ACHN (cell line): ENCODE data around the gene C10orf53.

Experiments used
- DNase-seq: peaks from one replicate; pipeline ENCODE4 v3.0.0-alpha.2; 2015
- in situ Hi-C: cut with HindIII; loops from 2 replicates; pipeline ENCODE4 v1.10.0; 2017; ENCODE audit warnings: low sequenced_read_pairs, low pct_ligation_motif_present, low pct_unique_long_range_greater_than_20kb

Gene C10orf53, protein sequence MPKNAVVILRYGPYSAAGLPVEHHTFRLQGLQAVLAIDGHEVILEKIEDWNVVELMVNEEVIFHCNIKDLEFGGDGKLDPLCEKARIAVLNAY

DNA sequence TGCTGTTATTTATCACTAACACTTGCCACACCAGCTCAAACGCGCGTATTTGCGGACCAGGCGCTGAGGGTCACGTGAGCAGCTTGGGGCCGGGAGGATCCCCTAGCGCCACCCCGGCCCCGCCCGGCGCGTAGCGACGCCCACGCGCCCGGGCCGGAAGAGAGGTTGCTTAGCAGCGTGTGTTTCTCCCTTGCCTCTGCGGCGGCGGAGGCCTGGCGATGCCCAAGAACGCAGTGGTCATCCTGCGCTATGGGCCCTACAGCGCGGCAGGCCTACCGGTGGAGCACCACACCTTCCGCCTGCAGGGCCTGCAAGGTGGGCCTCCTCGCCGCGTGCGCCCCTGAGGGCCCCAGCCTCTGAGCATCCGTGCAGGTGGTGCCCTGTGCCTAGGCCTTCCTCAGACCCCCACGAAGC is at the start of gene C10orf53:
C10orf53 (plus strand) TSS at position 172 of the 414 bp plus-strand sequence; CDS start at position 219, 47 bp downstream.
- in situ Hi-C loops: no loop called here
- DNase-seq: peak; percentile 59

DNA sequence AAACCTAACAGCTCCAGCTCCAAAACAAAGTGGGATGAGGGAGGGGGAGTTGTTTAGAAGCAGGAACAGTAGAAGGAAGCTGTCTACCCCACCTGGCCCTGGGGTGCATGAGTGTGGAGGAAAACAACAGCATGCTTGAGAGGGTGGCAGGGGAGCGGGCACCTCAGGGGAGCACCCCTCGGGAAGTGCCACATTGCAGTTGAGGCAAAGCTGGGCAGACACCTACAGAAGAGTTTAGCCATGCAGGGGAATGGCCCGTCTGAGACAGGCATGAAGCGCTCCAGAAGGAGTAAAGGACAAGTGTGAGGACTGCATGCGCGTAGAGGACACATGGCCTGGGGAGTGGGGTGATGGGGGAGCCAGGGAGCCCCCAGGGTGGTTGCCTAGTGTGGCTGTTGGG is 47.5 kb upstream of the C10orf53 start:
- in situ Hi-C loops: no loop called here
- DNase-seq: no peak

DNA sequence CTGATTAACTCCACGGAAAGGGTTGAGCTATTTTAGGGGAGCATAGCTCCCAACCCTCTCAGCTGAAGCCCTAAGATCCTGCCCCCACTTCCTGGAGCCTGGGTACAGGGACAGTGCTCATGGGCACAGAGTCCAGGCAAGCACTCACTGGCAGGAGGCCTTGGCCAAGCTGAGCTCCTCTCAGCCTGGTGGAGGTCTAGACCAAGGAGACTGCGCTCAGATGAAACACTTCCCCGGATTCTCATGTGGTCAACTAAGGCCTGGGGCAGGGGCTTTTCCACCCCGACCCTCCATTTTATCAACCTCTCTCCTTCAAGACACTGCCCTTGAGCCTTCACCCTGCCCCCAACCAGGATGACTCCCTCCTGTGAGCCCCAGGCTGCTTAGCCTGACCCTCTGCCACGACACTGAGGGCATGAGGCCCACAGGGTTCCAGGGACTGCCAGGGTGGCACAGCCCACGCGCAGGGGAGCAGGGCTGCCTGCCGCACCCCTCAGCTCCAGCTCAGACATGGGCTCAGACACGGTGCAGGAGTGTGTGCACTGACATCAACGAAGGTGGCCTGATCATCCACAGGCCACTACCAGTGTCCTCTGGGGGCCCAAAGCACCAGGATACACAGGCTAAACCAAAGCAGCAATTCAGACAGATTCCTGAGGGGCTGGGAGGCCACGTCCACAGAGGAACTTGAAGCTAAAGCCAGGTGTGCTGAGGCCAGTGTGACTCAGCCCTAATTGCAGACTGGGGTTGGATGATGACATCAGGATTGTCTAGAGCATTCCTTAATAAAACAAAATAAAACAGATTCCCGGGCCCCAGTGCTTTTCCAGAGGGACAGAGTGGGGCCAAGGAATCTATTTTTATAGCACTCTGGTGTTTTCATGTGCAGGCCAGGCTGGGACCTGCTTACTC is 46.8 kb upstream of the C10orf53 start:
- no peak for DNase-seq
- in situ Hi-C loops: no loop called here

DNA sequence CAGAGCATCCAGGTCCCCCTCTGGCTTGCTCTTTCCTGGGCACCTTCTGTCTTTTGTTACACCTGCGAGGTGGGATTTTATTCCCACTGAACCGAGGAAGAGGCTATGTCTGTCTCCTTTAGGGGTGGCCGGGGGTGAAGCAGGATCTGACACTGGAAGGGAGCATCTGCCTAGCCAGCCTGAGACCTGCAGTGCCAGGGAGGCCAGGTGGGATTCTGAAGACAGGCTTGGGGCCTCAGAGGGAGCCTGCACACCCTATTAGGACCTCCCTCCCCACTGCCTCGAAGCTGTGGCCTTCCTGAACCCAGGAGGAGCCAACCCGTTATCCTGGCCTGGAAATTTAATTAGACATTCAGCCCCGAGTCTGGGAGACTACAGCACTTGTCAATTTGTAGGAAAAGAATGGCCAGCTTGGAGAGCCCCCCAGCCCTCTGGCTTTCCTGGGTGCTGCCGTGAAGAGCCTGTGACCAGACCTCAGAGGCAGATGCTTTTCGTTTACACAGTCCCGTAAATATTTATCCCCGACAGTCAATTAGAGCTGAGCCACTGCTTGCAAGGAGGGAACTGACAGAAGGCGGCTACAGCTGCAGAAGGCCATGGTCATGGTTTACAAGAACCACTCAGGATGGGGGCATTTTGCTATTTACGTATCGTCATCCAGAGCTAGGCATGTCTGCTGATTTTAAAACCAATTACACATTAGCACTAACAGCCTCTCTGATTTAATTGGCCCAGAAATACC is 46.0 kb upstream of the C10orf53 start:
- no peak for DNase-seq
- in situ Hi-C loops: no loop called here

DNA sequence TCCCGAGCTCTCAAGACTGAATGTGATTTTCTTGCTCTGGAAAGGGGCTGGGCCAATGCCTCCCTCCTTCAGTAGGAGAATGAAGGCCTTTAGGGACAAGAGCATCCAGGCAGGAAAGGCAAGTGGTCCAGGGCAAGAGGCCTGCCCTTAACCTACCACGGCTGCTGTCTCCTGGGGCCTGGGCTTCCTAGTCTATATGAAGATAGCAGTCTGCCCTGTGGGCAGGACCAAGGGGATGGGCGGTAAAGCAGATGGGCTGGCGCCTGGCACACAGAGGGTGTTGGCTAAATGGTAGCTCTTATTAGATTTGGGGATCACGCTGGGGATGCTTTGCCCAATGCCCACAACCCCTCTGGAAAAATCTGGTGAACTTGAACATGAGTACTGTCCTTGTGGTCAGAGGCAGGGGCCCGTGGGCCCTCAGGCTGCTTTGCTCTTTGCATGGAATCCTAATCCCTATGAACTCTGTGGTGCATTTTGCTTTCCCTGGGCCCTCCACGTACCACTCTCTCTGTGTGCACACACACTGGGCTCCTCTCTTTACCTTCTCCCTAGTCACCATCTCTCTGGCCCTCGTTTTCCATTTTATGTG is 45.3 kb upstream of the C10orf53 start:
- in situ Hi-C loops: no loop called here
- DNase-seq: no peak

DNA sequence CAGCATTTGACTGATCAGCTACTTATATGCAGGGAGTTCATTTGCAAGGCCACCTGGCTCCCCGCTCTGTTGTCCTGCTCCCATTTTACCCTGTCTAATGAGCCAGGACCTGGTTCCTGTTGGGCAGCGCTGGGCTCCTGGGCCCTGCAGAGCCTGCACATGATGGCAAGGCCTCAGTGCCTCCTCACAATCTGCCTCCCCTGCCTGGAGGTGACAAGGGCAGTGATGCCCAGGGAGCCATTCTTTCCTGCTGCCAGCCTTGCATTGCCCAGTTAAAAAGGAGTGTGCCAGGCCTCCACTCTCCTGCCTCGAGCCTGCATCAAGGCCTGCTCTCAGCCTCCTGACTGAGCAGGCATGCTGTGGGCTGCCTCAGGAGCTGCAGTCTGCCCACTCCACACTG is 37.1 kb upstream of the C10orf53 start:
- in situ Hi-C loops: no loop called here
- DNase-seq: no peak

DNA sequence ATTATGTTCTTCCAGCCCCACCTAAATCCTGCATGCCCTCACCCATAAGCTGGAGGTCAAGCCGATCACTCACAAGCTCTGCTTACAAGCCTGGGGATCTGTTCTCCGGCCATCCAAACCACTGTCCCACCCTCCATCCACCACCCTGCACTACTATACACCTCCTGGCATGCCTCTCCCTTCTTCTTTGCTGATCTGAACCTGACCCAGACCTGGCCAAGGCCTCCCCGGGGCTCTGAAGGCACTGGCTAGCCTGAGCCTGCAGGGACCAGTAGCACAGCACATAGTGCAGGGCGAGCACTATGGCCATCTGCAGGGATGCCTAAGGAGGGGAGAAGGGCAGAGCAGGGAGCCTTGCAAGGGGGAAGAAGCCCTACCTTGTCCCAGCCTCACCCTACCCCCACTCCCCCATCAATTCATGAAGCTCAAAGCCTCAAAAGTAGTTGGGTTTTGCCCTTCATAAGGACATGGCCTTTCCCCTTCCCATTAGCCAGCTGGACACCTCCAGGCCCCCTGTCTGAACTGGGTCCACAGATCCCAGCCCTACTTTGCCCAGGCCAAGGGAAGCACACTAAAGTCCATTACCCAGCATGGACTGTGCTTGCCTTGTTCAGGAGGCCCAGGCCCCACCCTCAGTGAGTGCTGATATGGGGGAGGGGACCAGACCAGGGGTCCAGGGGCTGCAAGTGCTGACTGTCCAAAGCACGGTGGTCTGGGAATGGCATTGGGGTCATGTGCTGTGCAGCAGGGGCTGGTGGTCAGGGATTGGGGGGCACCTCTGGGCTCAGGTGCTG is 36.0 kb upstream of the C10orf53 start:
- DNase-seq: no peak
- in situ Hi-C loops: no loop called here

DNA sequence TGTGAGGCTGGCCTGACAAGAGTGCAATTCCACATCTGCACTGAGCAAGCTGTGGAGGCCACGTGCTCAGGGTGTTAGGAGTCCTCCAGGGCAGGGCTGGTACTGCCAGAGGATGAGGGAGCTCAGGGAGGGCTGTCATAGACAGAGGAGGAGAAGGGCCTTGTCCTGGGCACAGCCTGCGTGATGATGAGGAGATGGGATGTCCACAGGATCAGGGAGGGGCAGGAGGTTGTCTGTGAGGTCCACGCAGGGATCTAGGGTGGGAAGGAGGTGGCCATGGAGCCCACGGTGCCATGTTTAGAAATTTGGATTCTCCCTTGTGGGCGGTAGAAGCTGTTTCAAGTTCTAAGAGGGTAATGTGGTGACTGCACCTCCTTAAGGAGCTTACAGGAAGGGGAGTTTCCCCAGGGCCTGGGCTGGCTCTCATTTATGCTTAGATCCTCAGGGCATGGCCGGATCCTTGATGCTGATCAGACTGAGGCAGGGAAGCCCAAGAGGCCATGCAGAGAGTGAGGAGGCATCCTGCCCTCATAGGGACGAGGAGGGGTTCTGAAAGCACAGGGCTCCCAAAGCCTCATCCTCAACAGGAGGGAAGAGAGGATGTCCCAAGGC is 35.3 kb upstream of the C10orf53 start:
- in situ Hi-C loops: no loop called here
- no peak for DNase-seq

DNA sequence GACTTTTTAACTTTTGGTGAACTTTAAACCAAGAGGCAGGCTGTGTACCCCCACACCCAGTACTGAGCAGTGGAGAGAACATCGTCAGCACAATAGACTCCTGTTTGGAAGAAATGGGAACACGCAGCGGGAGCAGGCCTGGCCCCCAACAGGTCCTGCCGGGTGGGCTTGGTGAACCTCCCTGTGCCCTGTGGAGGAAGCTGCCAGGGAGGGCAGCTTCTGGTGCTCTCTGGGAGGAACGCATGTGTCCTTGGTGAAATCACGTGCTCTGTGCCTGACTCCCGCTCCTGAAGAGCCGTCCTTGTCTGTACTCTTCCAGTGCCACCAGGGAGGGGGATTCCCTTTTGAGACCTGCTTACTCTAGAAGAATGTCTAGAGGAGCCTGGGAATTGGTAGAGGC is 34.0 kb upstream of the C10orf53 start:
- no peak for DNase-seq
- in situ Hi-C loops: no loop called here

DNA sequence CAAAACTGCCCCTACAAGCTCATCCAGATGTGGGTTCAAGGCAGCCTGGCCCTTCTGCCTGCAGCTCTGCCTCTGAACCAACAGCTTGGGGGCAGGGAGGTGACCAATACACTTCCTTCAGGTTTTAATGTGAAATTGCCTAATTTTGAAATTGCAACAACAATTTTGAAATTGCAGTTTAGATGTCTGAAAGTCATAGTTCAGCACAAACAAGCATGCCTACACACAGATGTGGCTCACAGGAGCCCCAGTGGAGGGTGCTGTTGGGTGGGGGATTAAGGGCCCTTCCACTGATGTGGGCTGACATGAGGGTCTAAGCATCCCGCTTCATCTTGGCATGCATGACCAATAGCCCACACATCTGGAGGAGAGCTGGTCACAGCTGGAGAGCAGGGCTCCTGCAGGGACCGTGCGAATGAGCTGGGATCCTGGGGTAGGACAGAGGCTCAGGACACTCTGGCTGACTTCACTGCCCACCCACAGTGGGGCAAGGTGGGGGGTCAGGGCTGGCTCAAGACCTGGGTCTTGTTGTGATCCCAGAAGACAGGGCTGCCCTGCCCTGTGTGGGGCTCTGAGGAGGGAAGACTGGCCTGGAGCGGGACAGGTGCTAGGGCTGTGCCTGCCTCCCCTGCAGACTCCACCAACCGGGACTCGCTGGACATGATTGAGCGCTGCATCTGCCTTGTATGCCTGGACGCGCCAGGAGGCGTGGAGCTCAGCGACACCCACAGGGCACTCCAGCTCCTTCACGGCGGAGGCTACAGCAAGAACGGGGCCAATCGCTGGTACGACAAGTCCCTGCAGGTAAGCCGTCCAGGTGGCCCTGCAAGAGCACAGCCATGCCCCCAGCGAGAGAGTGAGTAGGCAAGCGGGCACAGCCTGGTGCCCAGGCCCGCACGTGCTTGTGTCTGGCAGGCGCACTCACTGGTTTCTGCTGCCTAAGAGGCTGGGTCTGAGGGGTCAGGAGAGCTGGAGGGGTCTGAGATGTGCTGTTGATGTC is 33.3 kb upstream of the C10orf53 start:
- DNase-seq: no peak
- in situ Hi-C loops: no loop called here

DNA sequence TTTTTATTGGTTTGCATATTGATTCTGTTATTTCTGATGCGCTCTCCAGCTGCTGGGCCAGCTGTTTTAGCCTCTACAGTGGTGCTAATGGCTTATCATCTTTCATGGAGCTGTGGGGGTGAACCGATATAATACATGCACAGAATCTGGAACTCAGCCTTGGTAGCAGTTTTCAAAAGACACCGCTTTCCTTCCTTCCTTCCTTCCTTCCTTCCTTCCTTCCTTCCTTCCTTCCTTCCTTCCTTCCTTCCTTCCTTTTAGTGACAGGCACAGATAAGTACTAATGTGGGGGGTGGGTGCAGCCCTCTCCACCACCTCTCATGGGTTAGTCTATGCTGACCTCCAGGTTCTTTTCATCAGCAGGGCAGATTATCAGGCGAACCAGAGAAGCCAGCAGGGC is 31.9 kb upstream of the C10orf53 start:
- DNase-seq: no peak
- in situ Hi-C loops: no loop called here

DNA sequence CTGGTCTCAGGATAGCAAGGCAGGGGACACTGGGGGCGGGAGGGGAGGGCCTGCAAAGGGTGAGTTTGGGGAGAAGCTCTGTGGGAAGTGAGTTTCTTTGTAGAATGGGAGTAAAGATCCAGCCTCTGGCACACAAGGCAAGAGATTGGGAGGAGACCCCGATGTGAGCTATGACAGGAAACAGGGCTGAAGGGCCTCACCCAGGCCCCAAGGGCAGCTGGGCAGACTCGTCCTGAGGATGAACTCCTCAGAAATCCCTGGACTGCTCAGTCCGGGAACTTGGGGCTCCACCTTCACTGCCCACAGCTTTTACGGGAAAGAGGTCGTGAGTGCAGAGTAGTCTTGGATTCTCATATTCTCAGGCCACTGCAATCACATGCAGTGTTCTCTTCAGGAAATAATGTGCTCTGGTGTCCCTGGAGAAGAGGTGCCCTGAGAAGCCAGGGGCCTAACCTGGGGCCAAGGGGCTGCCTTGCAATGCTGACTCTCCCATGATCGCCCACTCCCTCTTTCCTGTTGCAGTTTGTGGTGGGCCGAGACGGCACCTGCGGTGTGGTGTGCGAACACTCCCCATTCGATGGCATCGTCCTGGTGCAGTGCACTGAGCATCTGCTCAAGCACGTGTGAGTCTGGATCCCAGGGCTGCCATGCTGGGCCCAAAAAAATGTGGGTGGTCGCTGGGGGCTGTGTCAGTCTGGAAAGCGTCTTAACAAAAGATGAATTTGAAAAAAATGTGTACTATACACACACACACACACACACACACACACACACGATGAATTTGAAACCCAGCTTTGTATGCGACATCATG is 31.3 kb upstream of the C10orf53 start:
- in situ Hi-C loops: no loop called here
- DNase-seq: no peak

DNA sequence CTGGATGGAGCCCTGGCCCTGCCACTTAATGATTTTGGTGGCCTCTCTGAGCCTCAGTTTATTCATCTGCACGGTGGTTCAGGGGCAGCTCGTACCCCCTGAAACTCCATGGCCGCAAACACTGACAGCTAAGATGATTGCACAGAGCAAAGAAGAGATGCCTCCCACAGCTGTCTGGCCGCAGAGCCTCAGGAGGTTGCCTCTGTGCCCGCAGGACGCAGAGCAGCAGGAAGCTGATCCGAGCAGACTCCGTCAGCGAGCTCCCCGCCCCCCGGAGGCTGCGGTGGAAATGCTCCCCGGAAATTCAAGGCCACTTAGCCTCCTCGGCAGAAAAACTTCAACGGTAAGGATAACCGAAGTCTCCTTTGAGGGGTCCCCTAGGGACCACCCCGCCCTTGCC is 30.2 kb upstream of the C10orf53 start:
- no peak for DNase-seq
- in situ Hi-C loops: no loop called here

DNA sequence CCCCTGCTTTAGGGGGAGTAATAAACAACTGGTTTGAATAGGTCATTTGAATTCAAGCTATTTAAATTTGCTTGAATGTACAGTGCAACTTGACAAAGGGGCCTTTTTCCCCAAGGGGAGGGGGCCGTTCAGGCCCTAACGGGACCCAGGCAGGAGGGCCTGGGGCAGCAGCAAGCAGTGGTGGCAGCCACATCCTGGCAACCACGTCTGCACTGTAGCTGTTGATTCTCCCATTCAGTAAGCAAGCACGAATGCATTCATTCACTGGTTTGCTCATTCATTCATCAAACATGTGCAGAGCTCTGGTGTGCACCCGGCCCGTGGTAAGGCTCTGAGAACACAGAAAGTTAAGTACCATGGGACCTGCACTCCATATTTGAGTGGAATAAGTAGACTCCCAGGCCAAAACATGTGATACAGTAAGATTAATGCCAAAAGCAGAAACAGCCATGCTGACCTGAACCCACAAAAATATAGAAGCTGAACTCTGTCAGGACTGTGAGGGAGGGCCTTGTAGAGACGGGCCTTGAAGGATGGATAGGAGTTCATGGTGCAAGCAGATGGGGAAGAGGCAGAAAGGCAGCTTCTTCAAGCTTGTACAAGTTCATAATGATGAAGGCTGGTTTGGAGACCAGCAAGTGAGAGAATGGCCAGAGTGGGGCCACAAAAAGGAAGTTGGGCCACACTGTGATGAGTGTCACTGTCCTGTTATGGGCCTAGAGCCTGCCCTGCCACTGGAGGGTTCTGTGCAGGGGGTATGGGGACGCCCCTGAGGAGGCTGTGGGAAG is 29.3 kb upstream of the C10orf53 start:
- DNase-seq: no peak
- in situ Hi-C loops: no loop called here

DNA sequence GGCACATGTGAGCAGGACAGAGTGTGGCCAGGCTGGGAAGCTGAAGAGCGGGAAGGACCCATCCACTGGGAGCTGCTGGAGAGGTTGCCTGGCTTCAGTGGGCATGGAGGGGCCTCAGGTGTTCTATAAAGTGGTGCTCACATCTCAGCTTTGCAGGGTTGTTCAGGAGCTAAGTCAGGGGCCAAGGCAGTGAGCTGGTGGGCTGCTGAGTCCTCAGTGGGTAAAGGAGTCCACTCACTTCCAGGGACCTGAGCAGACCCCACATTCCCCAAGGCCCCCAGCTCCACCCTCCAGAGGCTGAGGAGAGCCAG is 28.8 kb upstream of the C10orf53 start:
- in situ Hi-C loops: no loop called here

More for the DNA sequence above, 28.8 kb upstream of the C10orf53 start:
- DNase-seq: no peak
